ENCODE results near the gene DOK7. TPM values are rescaled to one million over a fixed set of nuclear protein-coding genes. Genes with fewer than 3 reads are reported as not detected.

Gene DOK7
- total RNA-seq, 1 donor from 2014 or later, result 0.69 TPM

DNA sequence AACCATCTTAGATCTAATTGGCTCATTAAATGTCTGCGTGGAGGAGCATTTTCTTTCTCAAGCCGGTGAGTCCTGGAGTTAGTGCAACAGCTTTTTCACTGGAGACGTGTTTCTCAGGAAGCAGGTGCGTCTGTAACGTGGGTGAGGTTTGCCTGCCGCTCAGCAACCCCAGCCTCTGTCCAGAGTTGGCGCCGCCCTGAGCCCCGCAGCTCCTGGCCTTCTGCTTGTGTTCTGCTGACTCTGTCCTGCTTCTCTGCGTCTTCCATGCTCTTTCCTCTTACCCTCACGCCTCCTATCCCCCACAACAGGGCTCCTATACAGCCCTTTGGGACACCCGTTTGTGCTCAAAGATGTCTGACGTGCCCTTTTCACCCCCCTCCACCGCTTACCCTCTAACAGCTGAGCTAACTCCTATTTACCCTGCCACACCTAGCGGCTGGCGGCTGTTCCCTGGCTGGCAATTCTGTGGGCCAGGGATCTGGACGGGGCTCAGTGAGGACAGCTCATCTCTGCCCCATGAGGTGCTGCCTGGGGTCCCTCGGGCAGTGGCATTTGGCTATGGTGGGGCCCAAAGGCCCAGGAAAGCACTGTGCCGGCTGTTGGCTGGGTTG is 18.8 kb downstream of the DOK7 start:
- H3K27me3 Mint-ChIP-seq (ENCODE audit: unreplicated experiment), result peaks cover 4% of the 10 kb centered on the region
- H3K9me3 Mint-ChIP-seq (ENCODE audit: unreplicated experiment), result no peaks in the 10 kb centered on the region
- TF ChIP-seq, protein P1, sequence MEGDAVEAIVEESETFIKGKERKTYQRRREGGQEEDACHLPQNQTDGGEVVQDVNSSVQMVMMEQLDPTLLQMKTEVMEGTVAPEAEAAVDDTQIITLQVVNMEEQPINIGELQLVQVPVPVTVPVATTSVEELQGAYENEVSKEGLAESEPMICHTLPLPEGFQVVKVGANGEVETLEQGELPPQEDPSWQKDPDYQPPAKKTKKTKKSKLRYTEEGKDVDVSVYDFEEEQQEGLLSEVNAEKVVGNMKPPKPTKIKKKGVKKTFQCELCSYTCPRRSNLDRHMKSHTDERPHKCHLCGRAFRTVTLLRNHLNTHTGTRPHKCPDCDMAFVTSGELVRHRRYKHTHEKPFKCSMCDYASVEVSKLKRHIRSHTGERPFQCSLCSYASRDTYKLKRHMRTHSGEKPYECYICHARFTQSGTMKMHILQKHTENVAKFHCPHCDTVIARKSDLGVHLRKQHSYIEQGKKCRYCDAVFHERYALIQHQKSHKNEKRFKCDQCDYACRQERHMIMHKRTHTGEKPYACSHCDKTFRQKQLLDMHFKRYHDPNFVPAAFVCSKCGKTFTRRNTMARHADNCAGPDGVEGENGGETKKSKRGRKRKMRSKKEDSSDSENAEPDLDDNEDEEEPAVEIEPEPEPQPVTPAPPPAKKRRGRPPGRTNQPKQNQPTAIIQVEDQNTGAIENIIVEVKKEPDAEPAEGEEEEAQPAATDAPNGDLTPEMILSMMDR (IDR thresholded peaks at IDR 0.05; ENCODE audit: unreplicated experiment), result no peak
- H3K4me1 Mint-ChIP-seq (ENCODE audit: unreplicated experiment), result peaks cover 2% of the 10 kb centered on the region
- no peak overlapping the region for H3K4me3 Mint-ChIP-seq (ENCODE audit: unreplicated experiment)
- no peak for DNase-seq (ENCODE audit: low spot score)
- H3K27ac Mint-ChIP-seq (ENCODE audit: unreplicated experiment), result no peak overlapping the region
- no peaks in the 10 kb centered on the region for H3K36me3 Mint-ChIP-seq (ENCODE audit: low read depth, unreplicated experiment)

DNA sequence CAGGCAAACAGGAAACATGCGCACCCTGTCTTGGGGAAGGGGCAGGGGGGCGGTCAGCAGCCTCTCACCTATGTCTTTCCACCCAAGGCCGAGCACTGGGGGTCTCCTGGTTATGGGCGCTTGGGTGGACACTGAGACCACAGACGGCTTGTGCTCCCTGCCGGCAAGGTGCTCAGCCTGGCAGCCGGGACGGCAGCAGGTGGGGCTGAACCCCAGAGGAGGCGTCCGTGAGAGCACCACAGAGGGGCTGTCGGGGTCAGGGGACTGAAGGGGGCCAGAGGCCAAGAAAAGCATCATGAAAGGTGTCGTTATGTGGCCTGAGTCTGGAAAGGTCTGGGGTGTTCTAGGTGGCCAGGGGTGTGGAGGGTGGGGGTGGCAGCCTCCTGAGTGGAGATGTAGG is 19.6 kb downstream of the DOK7 start:
- no peak overlapping the region for H3K4me3 Mint-ChIP-seq (ENCODE audit: unreplicated experiment)
- H3K36me3 Mint-ChIP-seq (ENCODE audit: low read depth, unreplicated experiment), result no peaks in the 10 kb centered on the region
- DNase-seq (ENCODE audit: low spot score), result no peak
- H3K4me1 Mint-ChIP-seq (ENCODE audit: unreplicated experiment), result peaks cover 2% of the 10 kb centered on the region
- no peak overlapping the region for H3K27ac Mint-ChIP-seq (ENCODE audit: unreplicated experiment)
- no peaks in the 10 kb centered on the region for H3K9me3 Mint-ChIP-seq (ENCODE audit: unreplicated experiment)
- peaks cover 4% of the 10 kb centered on the region for H3K27me3 Mint-ChIP-seq (ENCODE audit: unreplicated experiment)
- TF ChIP-seq, protein P1 (IDR thresholded peaks at IDR 0.05; ENCODE audit: unreplicated experiment), result no peak

DNA sequence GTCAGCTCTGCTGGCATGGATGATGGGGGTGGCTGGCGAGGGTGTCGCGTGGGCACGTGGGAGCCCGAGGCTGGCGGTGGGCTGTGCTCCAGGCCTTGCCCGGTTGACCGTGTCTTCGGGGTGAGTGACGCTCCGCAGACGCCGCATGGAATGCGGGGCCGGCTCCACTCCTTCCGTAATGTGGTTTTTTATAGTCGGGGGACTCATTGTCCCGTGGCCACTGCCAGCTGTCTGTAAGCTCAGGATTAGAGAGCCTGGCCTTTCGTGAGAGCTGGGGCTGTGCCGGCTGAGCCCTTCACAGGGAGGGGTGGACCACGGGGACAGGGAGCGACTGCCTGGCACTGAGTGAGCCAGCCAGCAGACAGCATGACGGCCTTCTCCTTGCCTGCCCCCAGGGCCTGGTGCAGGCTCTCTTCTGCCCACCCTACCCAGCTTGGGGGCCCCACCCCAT is 20.4 kb downstream of the DOK7 start:
- Mint-ChIP-seq H3K36me3 (ENCODE audit: low read depth, unreplicated experiment) (no peaks in the 10 kb centered on the region), H3K9me3 (ENCODE audit: unreplicated experiment) (no peaks in the 10 kb centered on the region), H3K27ac (ENCODE audit: unreplicated experiment) (no peak overlapping the region), H3K4me3 (ENCODE audit: unreplicated experiment) (no peak overlapping the region), H3K4me1 (ENCODE audit: unreplicated experiment) (peaks cover 2% of the 10 kb centered on the region), H3K27me3 (ENCODE audit: unreplicated experiment) (peaks cover 4% of the 10 kb centered on the region)
- DNase-seq (ENCODE audit: low spot score), result no peak
- TF ChIP-seq, protein P1 (IDR thresholded peaks at IDR 0.05; ENCODE audit: unreplicated experiment), result no peak

DNA sequence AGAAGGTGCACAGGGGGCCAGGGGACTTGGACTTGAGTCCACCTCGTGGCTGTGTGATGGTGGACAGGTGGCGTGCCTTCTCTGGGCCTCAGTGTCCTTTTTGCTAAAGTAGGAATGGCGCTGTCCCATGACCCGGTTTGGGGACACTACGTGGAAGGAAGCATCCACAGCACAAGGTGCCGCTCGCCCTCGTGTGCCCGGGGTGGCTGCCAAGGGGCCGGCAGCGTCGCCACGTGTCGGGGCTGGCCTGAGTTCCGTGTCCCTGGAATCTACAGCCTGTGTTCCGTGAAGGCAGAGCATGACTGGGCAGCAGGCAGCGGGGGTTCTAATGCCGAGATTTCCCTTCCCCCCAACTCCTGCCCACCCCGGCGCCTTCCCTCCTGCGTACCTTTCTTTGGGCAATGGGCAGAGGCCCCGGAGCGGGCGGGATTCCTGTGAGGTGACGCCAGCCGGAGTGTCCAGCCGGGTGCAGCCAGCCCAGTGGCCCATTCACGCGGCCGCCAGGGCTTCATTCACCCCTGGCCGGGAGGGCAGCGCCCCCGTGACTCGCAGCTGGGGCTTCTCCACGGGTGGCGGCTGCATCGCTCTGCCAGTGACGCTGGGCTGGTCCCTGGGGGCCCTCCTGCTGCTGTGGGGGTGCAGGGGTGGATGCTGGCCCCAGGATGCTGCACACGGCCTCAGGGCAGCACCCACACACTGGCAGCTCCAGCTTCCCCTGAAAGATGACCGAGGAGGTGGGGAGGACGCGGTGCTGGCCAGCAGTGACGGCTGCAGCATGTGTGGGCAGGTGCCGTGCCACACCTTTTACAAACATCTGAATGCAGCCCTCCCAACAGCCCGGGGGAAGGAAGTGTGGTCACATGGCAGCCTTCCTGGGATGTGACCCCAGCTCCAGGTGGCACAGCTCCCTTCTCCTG is 21.2 kb downstream of the DOK7 start:
- Mint-ChIP-seq H3K9me3 (ENCODE audit: unreplicated experiment) (no peaks in the 10 kb centered on the region), H3K27me3 (ENCODE audit: unreplicated experiment) (peaks cover 7% of the 10 kb centered on the region), H3K36me3 (ENCODE audit: low read depth, unreplicated experiment) (no peaks in the 10 kb centered on the region), H3K27ac (ENCODE audit: unreplicated experiment) (no peak overlapping the region), H3K4me1 (ENCODE audit: unreplicated experiment) (peaks cover 2% of the 10 kb centered on the region), H3K4me3 (ENCODE audit: unreplicated experiment) (no peak overlapping the region)
- no peak for DNase-seq (ENCODE audit: low spot score)
- TF ChIP-seq, protein P1 (IDR thresholded peaks at IDR 0.05; ENCODE audit: unreplicated experiment), result no peak

Data from endothelial cell (in vitro differentiated cells).